Lung (tissue), 12 donors: ENCODE measurements around the gene CDKAL1. TPM values are rescaled to one million over a fixed set of nuclear protein-coding genes. Genes with fewer than 3 reads are reported as not detected.

Source experiments
- ATAC-seq: fragments of 200-7000 bp; cut with Tn5 transposase; one replicate; pipeline ENCODE4 v1.9.1; 2020; ENCODE audit warnings: moderate number of reproducible peaks; ENCODE audit not compliant: insufficient read depth, low FRiP score
- DNase-seq, 3 donors: peaks; one replicate each; pipeline ENCODE4 v3.0.0-alpha.2; 2013 to 2017
- H3K27ac ChIP-seq, 2 donors: one replicate each; pipeline ENCODE4 v1.5.1; 2013; ENCODE audit warnings: mild to moderate bottlenecking in 2 of 2, moderate library complexity in 2 of 2, control low read depth in 1 of 2, inconsistent platforms in 1 of 2, low read depth in 1 of 2, low read length in 1 of 2
- H3K27me3 ChIP-seq, 3 donors: one replicate each; pipeline ENCODE4 v1.5.1; 2013; ENCODE audit warnings: low read length in 2 of 3; ENCODE audit not compliant: control insufficient read depth in 3 of 3, insufficient read depth in 3 of 3
- H3K36me3 ChIP-seq, 4 donors: one replicate each; pipeline ENCODE4 v1.5.1; 2013; ENCODE audit warnings: low read length in 4 of 4, mild to moderate bottlenecking in 1 of 4, moderate library complexity in 1 of 4; ENCODE audit not compliant: control insufficient read depth in 4 of 4, insufficient read depth in 4 of 4
- H3K4me1 ChIP-seq, 5 donors: one replicate each; pipeline ENCODE4 v1.5.1; 2013; ENCODE audit warnings: low read length in 5 of 5, mild to moderate bottlenecking in 2 of 5, moderate library complexity in 1 of 5; ENCODE audit not compliant: control insufficient read depth in 5 of 5, insufficient read depth in 5 of 5
- H3K4me3 ChIP-seq: one replicate; pipeline ENCODE4 v1.5.1; 2013; ENCODE audit warnings: mild to moderate bottlenecking, control low read depth, moderate library complexity
- H3K9ac ChIP-seq, 2 donors: one replicate each; pipeline ENCODE4 v1.5.1; 2013; ENCODE audit warnings: low read length in 2 of 2, control low read depth in 1 of 2; ENCODE audit not compliant: insufficient read depth in 1 of 2
- H3K9me3 ChIP-seq, 4 donors: one replicate each; pipeline ENCODE4 v1.5.1; 2013; ENCODE audit warnings: low read length in 3 of 4, mild to moderate bottlenecking in 1 of 4, moderate library complexity in 1 of 4; ENCODE audit not compliant: control insufficient read depth in 4 of 4, insufficient read depth in 3 of 4
- WGBS, 2 donors: extraction: QIAGEN DNeasy Blood & Tissue Kit; methylation state at CpG; one replicate each; pipeline ENCODE4 v1.1.7; 2013; 5-methylcytosine and 5-hydroxymethylcytosine counted together
- polyA plus RNA-seq, 2 donors: library from polyadenylated mRNA; stranded (reverse); fragments of 200-250 nt; gene quantifications; one replicate each; pipeline ENCODE4 v1.2.1, GENCODE V29; 2013
- total RNA-seq, 2 donors: library from RNA; depleted of rRNA in 1 of 2; stranded (reverse); fragments of >200 nt in 1 of 2; gene quantifications; one replicate each; pipeline ENCODE4 v1.2.1, GENCODE V29; 2014 to 2021
- TF ChIP-seq, protein P1 (sequence below): IDR thresholded peaks from 2 replicates; pipeline ENCODE4 v1.5.1; 2012; ENCODE audit warnings: mild to moderate bottlenecking; ENCODE audit errors: control extremely low read depth, extremely low read depth
- donor health status: control.
- donor health status: control.
- donor health status: Bipolar disorder and iron deficiency.
- donor health status: healthy.
- donor health status: DM: yes; HTN: yes; CAD: no.

CDKAL1 gene
- total and polyA plus RNA-seq, 4 donors, result 4.0 to 39.0 (median 10.0) TPM

DNA sequence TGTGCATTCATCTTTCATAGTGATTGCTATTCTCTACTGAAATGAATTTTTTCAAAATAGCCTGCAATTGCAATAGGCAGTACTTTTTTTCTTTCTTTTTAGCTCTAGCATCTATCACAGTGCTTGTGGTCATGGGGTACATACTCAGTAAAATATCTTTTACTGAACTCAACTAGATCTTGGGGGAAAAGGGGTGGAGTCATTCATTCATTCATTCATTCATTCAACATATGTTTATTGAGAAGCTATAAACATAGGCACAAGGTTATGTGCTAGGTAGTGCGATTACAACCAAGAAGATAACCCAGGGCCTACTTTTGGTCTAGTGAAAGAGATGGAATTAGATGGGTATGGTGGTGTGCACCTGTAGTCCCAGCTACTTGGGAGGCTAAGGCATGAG, 1.4 kb upstream of the CDKAL1 start:
- Histone ChIP-seq H3K9me3 (no peaks in the 10 kb centered on the region), H3K27ac (no peak overlapping the region), H3K4me1 (peaks cover 2 to 12% (median 5%) of the 10 kb centered on the region in 5 donors), H3K36me3 (peaks cover 0 to 3% (median 1%) of the 10 kb centered on the region in 4 donors), H3K9ac (no peak overlapping the region), H3K27me3 (no peaks in the 10 kb centered on the region), H3K4me3 (no peak overlapping the region)
- 94 to 100% methylated on average over 1 of the region's 1 CpG for WGBS, 2 donors
- TF ChIP-seq, protein P1, sequence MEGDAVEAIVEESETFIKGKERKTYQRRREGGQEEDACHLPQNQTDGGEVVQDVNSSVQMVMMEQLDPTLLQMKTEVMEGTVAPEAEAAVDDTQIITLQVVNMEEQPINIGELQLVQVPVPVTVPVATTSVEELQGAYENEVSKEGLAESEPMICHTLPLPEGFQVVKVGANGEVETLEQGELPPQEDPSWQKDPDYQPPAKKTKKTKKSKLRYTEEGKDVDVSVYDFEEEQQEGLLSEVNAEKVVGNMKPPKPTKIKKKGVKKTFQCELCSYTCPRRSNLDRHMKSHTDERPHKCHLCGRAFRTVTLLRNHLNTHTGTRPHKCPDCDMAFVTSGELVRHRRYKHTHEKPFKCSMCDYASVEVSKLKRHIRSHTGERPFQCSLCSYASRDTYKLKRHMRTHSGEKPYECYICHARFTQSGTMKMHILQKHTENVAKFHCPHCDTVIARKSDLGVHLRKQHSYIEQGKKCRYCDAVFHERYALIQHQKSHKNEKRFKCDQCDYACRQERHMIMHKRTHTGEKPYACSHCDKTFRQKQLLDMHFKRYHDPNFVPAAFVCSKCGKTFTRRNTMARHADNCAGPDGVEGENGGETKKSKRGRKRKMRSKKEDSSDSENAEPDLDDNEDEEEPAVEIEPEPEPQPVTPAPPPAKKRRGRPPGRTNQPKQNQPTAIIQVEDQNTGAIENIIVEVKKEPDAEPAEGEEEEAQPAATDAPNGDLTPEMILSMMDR, result no peak
- ATAC-seq (no peak), DNase-seq (no peak)

DNA sequence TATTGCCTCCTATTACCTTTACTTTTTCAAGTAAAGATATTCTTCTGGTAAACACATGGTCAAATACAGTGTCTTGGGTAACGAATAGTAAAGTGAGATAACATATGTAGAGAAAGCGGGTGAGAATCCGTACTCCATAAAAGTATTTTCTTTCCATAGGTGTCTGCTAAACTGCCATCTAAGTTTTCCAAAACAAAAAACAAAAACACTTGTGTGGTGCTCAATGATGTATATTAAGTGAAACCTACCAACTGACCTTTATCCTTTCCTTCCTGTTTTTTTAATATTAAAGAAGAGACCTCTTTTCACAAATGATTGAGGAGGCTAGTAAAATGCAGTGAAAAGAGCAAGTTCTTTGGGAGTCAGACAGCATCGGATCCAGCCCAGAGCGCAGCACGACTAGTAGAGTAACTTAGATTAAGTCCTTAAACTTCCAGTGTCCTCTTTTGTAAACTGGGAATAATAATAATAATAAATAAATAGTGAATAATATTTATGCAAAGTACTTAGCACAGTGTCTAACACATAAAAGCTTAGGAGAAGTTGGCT, 437 bp upstream of the CDKAL1 start:
- peaks cover 0 to 4% (median 3%) of the 10 kb centered on the region in 4 donors for H3K36me3 ChIP-seq
- DNase-seq, result peak in 1 of 3 donors; percentile 12
- no peak overlapping the region for H3K4me3 ChIP-seq
- H3K4me1 ChIP-seq, result peaks cover 2 to 12% (median 5%) of the 10 kb centered on the region in 5 donors
- no peak overlapping the region for H3K27ac ChIP-seq
- no peak for ATAC-seq
- peak overlapping the region in 1 of 2 donors; percentile 96 for H3K9ac ChIP-seq
- no peaks in the 10 kb centered on the region for H3K9me3 ChIP-seq
- H3K27me3 ChIP-seq, result no peaks in the 10 kb centered on the region
- TF ChIP-seq, protein P1, result no peak
- 51 to 56% methylated on average over 6 of the region's 6 CpGs for WGBS, 2 donors

DNA sequence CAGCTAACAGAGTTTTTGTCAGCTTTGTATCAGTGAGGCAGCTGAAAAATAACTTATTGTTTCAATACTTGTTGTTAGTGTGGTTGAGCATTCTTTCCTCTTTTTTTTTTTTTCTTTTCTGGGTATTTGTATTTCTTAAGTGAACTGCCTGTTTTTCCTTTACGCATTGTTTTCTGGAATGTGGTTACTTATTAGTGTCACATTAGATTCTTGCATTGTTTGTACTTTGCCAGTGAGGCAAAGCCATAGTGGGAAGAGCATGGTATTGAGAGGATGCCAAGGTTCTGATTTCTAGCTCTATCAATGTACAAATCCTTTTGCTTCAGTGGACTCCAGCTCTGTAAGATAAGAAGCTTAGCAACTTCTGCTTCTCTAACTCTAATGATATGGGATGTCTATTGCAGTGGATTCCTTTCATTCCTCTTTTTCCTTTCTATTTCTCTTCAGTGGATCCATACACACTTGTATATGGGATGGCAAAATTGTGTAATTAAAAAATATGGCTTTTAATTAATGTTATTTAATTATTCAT, 3.9 kb downstream of the CDKAL1 start:
- ATAC-seq, result no peak
- TF ChIP-seq, protein P1, result no peak
- Histone ChIP-seq H3K4me3 (no peak overlapping the region), H3K9me3 (no peaks in the 10 kb centered on the region), H3K4me1 (peaks cover 2 to 12% (median 5%) of the 10 kb centered on the region in 5 donors), H3K27ac (no peak overlapping the region), H3K27me3 (no peaks in the 10 kb centered on the region), H3K9ac (no peak overlapping the region), H3K36me3 (peaks cover 1 to 14% (median 9%) of the 10 kb centered on the region in 4 donors)
- 98 to 100% methylated on average over 1 of the region's 1 CpG for WGBS, 2 donors
- no peak for DNase-seq

DNA sequence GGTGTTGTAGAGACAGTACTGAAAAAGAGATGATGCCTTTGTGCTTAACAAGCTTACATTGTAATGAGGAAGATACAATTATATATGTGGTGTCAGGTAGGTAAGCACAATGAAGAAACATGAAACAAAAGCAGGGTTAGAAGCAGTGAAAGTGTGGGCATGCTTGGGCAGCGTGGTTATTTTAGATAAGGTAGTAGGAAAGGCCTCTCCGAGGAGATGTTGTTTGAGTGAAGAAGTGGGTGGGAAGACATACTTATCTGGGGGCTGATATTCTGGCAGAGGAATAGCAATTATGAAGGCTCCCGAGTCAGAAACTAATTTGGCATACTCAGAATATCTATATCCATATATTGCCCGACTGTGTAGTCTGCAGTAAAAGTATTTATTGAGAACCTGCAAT, 4.7 kb downstream of the CDKAL1 start:
- no peak for ATAC-seq
- H3K9me3 ChIP-seq, result no peaks in the 10 kb centered on the region
- H3K9ac ChIP-seq, result no peak overlapping the region
- no peak overlapping the region for H3K27ac ChIP-seq
- H3K4me1 ChIP-seq, result peaks cover 2 to 12% (median 5%) of the 10 kb centered on the region in 5 donors
- no peak overlapping the region for H3K4me3 ChIP-seq
- H3K36me3 ChIP-seq, result peaks cover 1 to 14% (median 9%) of the 10 kb centered on the region in 4 donors
- 72 to 92% methylated on average over 4 of the region's 4 CpGs for WGBS, 2 donors
- DNase-seq, result no peak
- H3K27me3 ChIP-seq, result no peaks in the 10 kb centered on the region
- TF ChIP-seq, protein P1, result no peak
